Prostate gland (tissue), 2 donors: Measurements from ENCODE around the gene RAB7A. TPM values are rescaled to one million over a fixed set of nuclear protein-coding genes. Genes with fewer than 3 reads are reported as not detected.

ENCODE experiments used
- DNase-seq: peaks from one replicate; pipeline ENCODE4 v3.0.0-alpha.2; 2019; ENCODE audit warnings: low spot score
- H3K27ac ChIP-seq, 2 donors: fragments of 200-600 bp; sonication (generic); 2 replicates each; pipeline ENCODE4 v1.5.1; 2017 to 2019
- H3K27me3 ChIP-seq: fragments of 200-600 bp; sonication (generic); replicated peaks from 2 replicates; pipeline ENCODE4 v1.5.1; 2019; ENCODE audit not compliant: insufficient read depth
- H3K36me3 ChIP-seq, 2 donors: fragments of 200-600 bp; sonication (generic); 1 replicate in 1 of 2; 2 replicates in 1 of 2; pipeline versions ENCODE4 v1.5.1 to v1.8.1; 2017 to 2019
- H3K4me1 ChIP-seq: fragments of 200-600 bp; sonication (generic); replicated peaks from 2 replicates; pipeline ENCODE4 v1.5.1; 2019
- H3K4me3 ChIP-seq, 2 donors: fragments of 200-600 bp; sonication (generic); 2 replicates each; pipeline ENCODE4 v1.5.1; 2017 to 2019
- H3K9me3 ChIP-seq: fragments of 200-600 bp; sonication (generic); 2 replicates; pipeline ENCODE4 v1.5.1; 2017
- CTCF ChIP-seq, 4 experiments: fragments of 200-600 bp in 2 of 4; fragments of 450-650 bp in 2 of 4; sonication (generic) in 2 of 4; IDR thresholded peaks; 1 replicate in 3 of 4; 2 replicates in 1 of 4; pipeline ENCODE4 v1.5.1; 2016 to 2019; ENCODE audit warnings: antibody characterized with exemption in 4 of 4, mild to moderate bottlenecking in 2 of 4, moderate library complexity in 2 of 4
- POLR2A ChIP-seq: fragments of 450-650 bp; IDR thresholded peaks from one replicate; pipeline ENCODE4 v1.6.1; 2016; ENCODE audit warnings: antibody characterized with exemption, mild to moderate bottlenecking
- POLR2AphosphoS5 ChIP-seq: sonication (generic); formaldehyde crosslinking; IDR thresholded peaks from one replicate; pipeline ENCODE4 v1.6.1; 2017; ENCODE audit warnings: antibody characterized with exemption
- WGBS: methylation state at CpG from one replicate; pipeline ENCODE4 v1.1.5; 2018; 5-methylcytosine and 5-hydroxymethylcytosine counted together
- intact Hi-C: fragments of 100-400 bp; cut with DNase I; formaldehyde crosslinking; loops from one replicate; pipeline ENCODE4 v1.14.2; 2022
- small RNA-seq, 2 donors: library from RNA; depleted of rRNA; stranded (forward); fragments of <200 nt; gene quantifications; one replicate each; pipeline ENCODE3, GENCODE V24; 2016
- total RNA-seq, 2 donors: library from RNA; depleted of rRNA; stranded (reverse); fragments of >200 nt; gene quantifications; one replicate each; pipeline ENCODE4 v1.1.0, GENCODE V29; 2016

RAB7A gene
- total RNA-seq, 2 donors from 2014 or later: 88.2 to 125 TPM

GRCh38 chr3:128855569-128855968 lies 129.6 kb downstream of the RAB7A start:
- DNase-seq: no peak
- WGBS: 65% methylated on average over 4 of the region's 4 CpGs
- Histone ChIP-seq H3K27me3 (no peaks in the 10 kb centered on the region), H3K36me3 (no peaks in the 10 kb centered on the region), H3K9me3 (no peaks in the 10 kb centered on the region), H3K4me1 (no peaks in the 10 kb centered on the region), H3K4me3 (no peak overlapping the region), H3K27ac (no peak overlapping the region)
- intact Hi-C loops: no loop called here
- TF ChIP-seq POLR2A (no peak), POLR2AphosphoS5 (no peak), CTCF (IDR thresholded peaks at IDR 0.05) (no peak)

GRCh38 chr3:128858167-128858566 lies 132.2 kb downstream of the RAB7A start:
- intact Hi-C loops: no loop called here
- Histone ChIP-seq H3K36me3 (no peaks in the 10 kb centered on the region), H3K27me3 (no peaks in the 10 kb centered on the region), H3K27ac (no peak overlapping the region), H3K4me3 (no peak overlapping the region), H3K4me1 (no peaks in the 10 kb centered on the region), H3K9me3 (no peaks in the 10 kb centered on the region)
- 89% methylated on average over 3 of the region's 3 CpGs for WGBS
- DNase-seq: no peak
- no peak for TF ChIP-seq POLR2AphosphoS5
- no peak for TF ChIP-seq CTCF (IDR thresholded peaks at IDR 0.05)
- no peak for TF ChIP-seq POLR2A

- TF ChIP-seq POLR2A (no peak), POLR2AphosphoS5 (no peak), CTCF (IDR thresholded peaks at IDR 0.05) (no peak)
- Histone ChIP-seq H3K9me3 (no peaks in the 10 kb centered on the region), H3K4me3 (no peak overlapping the region), H3K36me3 (no peaks in the 10 kb centered on the region), H3K27me3 (no peaks in the 10 kb centered on the region), H3K4me1 (no peaks in the 10 kb centered on the region), H3K27ac (no peak overlapping the region)
- 91% methylated on average over 6 of the region's 6 CpGs for WGBS
- intact Hi-C loops: no loop called here
- DNase-seq: no peak
Measured at GRCh38 chr3:128859630-128860029, 133.6 kb downstream of the RAB7A start.

GRCh38 chr3:128861491-128861890 lies 135.5 kb downstream of the RAB7A start:
- no peak for TF ChIP-seq POLR2AphosphoS5
- TF ChIP-seq CTCF (IDR thresholded peaks at IDR 0.05): no peak
- TF ChIP-seq POLR2A: no peak
- H3K4me3 ChIP-seq: no peak overlapping the region
- no peaks in the 10 kb centered on the region for H3K9me3 ChIP-seq
- intact Hi-C loops: no loop called here
- no peaks in the 10 kb centered on the region for H3K36me3 ChIP-seq
- H3K27me3 ChIP-seq: no peaks in the 10 kb centered on the region
- H3K27ac ChIP-seq: no peak overlapping the region
- no peaks in the 10 kb centered on the region for H3K4me1 ChIP-seq
- 88% methylated on average over 6 of the region's 6 CpGs for WGBS
- no peak for DNase-seq

- H3K27me3 ChIP-seq: no peaks in the 10 kb centered on the region
- no peaks in the 10 kb centered on the region for H3K4me1 ChIP-seq
- no peaks in the 10 kb centered on the region for H3K36me3 ChIP-seq
- no peaks in the 10 kb centered on the region for H3K9me3 ChIP-seq
- TF ChIP-seq POLR2A (no peak), POLR2AphosphoS5 (no peak), CTCF (IDR thresholded peaks at IDR 0.05) (no peak)
- no peak overlapping the region for H3K27ac ChIP-seq
- H3K4me3 ChIP-seq: no peak overlapping the region
- DNase-seq: no peak
- intact Hi-C loops: no loop called here
- WGBS: 66% methylated on average over 3 of the region's 3 CpGs
Measured at GRCh38 chr3:128863560-128863959, 137.6 kb downstream of the RAB7A start.

Small RNA genes lying within 50 kb of the gene (small RNA-seq; reads per million reads assigned to genes)
- 0 reads per million in 2 donors for gene RF00399

Other genes starting within 250 kb of the RAB7A start
- gene GATA2, start 233.0 kb upstream of the RAB7A start, total RNA-seq: 100 to 1,000 TPM; 181 to 275 TPM
- 100 to 1,000 TPM; 291 to 359 TPM for gene RPN1, start 75.4 kb upstream of the RAB7A start, total RNA-seq
- gene ACAD9, start 153.4 kb downstream of the RAB7A start, total RNA-seq: 10 to 100 TPM; 39.3 to 66.5 TPM